Fibroblast of upper back skin (primary cell): ENCODE data around the gene OR52L1.

Source experiments
- DNase-seq: peaks from one replicate; pipeline ENCODE4 v3.0.0-alpha.2; 2013

Gene OR52L1

DNA sequence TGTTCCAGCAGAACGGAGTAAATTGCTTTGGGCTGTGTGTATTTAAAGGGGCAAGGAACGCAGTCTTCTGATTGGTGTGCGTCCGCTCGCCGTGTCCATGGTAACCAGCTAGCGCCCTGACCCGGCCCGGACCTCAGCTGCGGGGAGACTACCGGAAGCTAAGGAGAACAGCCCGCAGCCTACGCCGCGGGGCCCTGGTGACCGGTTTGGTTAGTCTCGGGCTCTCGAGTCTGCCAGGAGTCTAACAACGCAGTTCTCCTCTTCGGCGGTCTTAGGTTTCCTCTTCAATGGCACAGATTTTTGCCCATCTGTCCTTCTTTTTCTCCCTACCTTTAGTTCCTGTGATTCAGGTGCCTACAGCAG lies 48.2 kb downstream of the OR52L1 start:
- DNase-seq, result no peak

DNA sequence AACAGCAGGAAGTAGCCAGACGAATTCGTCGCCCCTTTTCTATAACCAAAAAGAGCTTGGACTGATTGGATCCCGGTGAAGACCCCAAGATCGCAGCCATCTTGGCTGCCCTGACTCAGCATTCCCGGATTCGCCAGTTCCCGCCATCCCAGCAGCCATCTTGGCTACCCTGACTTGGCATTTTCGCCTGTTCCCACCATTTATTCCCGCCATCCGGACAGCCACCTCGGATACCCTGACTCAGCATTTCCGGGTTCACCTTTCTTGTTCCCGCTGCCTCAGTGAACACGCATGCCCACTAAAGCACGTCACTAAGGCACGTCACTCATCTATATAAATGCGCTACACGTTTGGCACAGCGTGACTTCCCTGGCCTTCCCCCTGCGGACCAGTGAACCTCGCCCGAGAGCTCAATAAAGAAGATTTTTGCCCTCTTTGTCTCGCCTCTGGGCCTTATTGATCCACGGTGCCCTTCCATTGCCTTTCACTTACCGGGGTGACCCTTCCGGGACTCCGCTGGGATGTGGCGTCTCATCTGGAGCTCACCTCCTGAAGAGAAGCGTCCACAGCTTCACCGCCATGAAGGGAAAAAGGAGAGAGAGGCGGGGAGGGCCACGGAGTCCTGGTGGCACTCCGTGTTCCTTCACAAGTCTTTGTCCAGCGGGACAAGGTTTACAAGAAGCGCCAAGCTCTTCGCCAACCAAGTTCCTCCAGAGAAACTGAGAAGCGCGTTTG lies 48.8 kb downstream of the OR52L1 start:
- no peak for DNase-seq
